GM19099 (cell line): ENCODE results near the gene TEP1.
A peak's percentile ranks its signal among the peaks of the same experiment; 100 is the strongest.

Experiments used
- POLR2A ChIP-seq: IDR thresholded peaks from 3 replicates; pipeline ENCODE4 v1.6.1; 2011; ENCODE audit warnings: low read depth; ENCODE audit not compliant: insufficient read length; ENCODE audit errors: extremely low read depth

TEP1 gene

GRCh38 chr14:20333494-20333841 is 79.8 kb downstream of the TEP1 start:
- no peak for TF ChIP-seq POLR2A

- peak; percentile 70 for TF ChIP-seq POLR2A
Measured at GRCh38 chr14:20332788-20333493, 80.4 kb downstream of the TEP1 start, which contains the start of gene CCNB1IP1. CCNB1IP1 (minus strand) TSS chr14:20333279; CDS start chr14:20316523, 16,756 bp downstream.

GRCh38 chr14:20332431-20332787 is 80.9 kb downstream of the TEP1 start:
- no peak for TF ChIP-seq POLR2A

GRCh38 chr14:20331053-20331613 is 82.2 kb downstream of the TEP1 start:
- TF ChIP-seq POLR2A = no peak

GRCh38 chr14:20329355-20329754 is 83.9 kb downstream of the TEP1 start:
- no peak for TF ChIP-seq POLR2A

GRCh38 chr14:20328705-20329104 is 84.6 kb downstream of the TEP1 start:
- no peak for TF ChIP-seq POLR2A

GRCh38 chr14:20327005-20327869 is 86.1 kb downstream of the TEP1 start:
- TF ChIP-seq POLR2A = no peak

- TF ChIP-seq POLR2A = no peak
Measured at GRCh38 chr14:20317720-20318119, 95.6 kb downstream of the TEP1 start.
